Spleen (tissue), 7 donors: ENCODE results near the gene VAV2.

ENCODE experiments used
- POLR2A ChIP-seq, 3 donors: fragments of 450-650 bp; IDR thresholded peaks; one replicate each; pipeline ENCODE4 v1.5.1; 2017; ENCODE audit warnings: antibody characterized with exemption in 3 of 3, mild to moderate bottlenecking in 1 of 3
- TF ChIP-seq, protein P1 (sequence below), 11 experiments: fragments of 200-600 bp in 7 of 11; fragments of 450-650 bp in 4 of 11; sonication (generic) in 4 of 11; IDR thresholded peaks in 8 of 11; conservative IDR thresholded peaks in 3 of 11; 1 replicate in 7 of 11; 2 replicates in 4 of 11; pipeline versions ENCODE4 v1.4.0 to v1.8.0; 2016 to 2021; ENCODE audit warnings: antibody characterized with exemption in 11 of 11, inconsistent platforms in 4 of 11, mild to moderate bottlenecking in 1 of 11
- donor health status: DM: no; HTN: no; CAD: no; lungs with moderate emphysema.
- donor health status: DM: no; HTN: no; CAD: no.
- donor health status: DM: no; HTN: no; CAD: no.

DNA sequence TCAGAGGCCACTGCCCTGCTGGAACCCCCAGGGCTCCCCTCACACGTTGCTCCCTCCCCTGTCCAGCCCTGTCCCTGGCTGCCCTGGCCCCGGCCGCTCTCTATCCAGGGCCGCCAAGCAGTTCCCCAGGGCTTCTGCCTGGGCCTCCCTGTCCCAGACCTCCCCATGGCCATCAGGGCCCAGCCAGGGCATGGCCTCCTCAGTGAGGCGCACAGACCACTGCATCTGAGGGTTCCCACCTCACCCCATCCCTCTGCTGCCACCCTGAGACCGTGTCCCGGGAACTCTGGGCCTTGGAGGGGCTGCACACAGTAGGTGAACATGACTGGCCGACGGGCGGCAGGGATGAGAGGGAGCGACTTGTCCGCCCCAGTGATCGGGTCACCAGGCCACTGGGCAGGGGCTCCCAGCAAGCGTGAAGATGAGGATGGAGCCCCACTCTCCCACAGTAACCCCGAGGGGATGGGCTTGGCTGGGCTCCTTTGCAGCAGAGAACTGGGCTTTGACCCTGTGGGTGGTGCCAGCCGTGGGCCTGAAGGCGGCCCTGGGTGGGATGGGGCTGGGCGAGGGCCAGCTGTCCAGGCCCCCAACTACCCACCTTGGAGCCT is 145.5 kb downstream of the VAV2 start:
- TF ChIP-seq, protein P1, sequence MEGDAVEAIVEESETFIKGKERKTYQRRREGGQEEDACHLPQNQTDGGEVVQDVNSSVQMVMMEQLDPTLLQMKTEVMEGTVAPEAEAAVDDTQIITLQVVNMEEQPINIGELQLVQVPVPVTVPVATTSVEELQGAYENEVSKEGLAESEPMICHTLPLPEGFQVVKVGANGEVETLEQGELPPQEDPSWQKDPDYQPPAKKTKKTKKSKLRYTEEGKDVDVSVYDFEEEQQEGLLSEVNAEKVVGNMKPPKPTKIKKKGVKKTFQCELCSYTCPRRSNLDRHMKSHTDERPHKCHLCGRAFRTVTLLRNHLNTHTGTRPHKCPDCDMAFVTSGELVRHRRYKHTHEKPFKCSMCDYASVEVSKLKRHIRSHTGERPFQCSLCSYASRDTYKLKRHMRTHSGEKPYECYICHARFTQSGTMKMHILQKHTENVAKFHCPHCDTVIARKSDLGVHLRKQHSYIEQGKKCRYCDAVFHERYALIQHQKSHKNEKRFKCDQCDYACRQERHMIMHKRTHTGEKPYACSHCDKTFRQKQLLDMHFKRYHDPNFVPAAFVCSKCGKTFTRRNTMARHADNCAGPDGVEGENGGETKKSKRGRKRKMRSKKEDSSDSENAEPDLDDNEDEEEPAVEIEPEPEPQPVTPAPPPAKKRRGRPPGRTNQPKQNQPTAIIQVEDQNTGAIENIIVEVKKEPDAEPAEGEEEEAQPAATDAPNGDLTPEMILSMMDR (IDR thresholded peaks at IDR 0.05 in 8 of 11, conservative IDR thresholded peaks at IDR 0.05 in 3 of 11) = no peak
- no peak for TF ChIP-seq POLR2A (IDR thresholded peaks at IDR 0.05)
